SHP77 (cell line): ENCODE measurements around the gene PPP2R3B.
"Not testable (repeated sequence)": the region's sequence is repeated elsewhere in the genome, so short reads cannot be mapped to it uniquely, and the experiment has no call there.

Experiments
- DNase-seq, 2 experiments: peaks; one replicate each; lab custom pipeline; 2025; lab: John Stamatoyannopoulos, UW

The PPP2R3B gene

DNA sequence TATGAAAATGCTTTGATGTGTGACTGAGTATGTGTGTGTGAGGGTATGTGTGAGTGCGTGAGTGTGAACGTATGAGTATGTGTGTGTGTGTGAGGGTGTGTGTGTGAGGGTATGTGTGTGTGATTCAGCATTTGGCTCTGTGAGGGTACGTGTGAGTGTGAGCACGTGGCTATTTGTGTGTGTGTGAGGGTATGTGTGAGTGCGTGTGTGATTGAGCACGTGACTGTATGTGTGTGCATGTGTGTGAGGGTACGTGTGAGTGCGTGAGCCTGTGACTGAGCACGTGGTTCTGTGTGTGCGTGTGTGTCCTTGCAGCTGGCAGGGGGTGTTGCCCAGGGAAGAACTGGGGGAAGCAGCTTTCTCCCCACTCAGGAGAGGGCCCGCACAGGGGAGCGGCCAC, 16.1 kb upstream of the PPP2R3B start:
- DNase-seq = no peak

DNA sequence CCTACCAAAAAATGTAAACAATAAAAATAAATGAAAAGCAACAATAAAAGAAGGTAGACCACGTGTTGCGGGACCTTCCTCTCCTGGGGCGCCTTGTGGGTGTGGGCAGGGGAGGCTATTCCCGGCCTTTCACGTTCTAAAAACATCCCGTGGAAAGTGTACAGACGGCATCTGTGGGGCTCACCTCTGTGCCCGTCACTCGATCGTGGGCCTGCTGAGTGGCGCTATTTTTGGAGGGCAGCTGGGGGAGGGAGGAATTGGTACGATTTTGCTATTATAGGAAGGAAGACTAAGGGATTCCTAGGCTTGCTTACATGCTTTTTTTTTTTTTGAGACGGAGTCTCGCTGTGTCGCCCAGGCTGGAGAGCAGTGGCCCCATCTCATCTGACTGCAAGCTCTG, 13.6 kb upstream of the PPP2R3B start:
- no peak for DNase-seq

DNA sequence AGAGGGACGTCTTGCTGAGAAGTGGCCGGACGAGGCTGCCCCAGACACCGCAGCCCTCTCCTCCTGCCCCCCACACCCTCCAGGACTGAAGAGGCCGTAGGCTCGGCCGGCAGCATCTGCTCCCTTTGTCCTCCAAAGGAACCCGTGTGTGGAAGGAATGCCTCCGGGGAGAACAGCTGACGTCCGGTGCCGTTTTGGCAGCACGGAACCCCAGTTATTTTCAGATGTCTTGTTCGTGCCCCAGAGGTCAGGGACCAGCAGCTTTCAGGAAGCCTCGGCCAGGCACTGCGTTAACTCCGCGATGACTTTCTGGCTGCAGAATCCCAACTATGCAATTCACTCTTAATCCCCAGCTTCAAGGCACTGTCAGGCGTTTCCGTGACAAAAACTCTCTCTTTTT, 10.9 kb upstream of the PPP2R3B start:
- no peak for DNase-seq

DNA sequence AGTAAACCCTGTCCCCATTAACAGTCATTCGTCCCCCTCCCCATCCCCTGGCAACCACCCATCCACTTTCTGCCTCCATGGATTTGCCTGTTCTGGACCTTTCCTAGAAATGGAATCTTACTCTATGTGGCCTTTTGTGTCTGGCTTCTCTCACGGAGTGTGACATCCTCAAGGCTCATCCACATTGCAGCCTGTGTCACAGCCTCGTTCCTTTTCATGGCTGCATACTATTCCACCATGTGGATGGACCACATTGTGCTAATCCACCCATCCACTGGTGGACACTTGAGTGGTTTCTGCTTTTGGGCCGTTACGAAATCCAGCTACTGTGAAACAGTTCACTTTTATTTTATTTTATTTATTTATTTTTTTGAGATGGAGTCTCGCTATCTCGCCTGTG, 8.1 kb upstream of the PPP2R3B start:
- DNase-seq = no peak

DNA sequence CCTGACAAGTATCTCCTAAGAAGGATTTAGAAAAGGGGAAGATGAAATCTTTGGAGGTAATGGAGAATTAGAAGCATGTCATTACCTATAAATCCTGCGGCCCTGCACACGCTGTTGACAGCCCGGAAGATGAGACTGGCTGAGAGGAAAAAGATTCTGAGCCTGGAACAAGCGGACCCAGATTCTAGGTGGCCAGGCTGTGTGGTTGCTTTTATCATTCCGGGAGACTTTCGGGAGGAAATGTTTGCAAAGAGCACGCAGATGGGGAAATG, 5.8 kb upstream of the PPP2R3B start:
- DNase-seq = no peak

DNA sequence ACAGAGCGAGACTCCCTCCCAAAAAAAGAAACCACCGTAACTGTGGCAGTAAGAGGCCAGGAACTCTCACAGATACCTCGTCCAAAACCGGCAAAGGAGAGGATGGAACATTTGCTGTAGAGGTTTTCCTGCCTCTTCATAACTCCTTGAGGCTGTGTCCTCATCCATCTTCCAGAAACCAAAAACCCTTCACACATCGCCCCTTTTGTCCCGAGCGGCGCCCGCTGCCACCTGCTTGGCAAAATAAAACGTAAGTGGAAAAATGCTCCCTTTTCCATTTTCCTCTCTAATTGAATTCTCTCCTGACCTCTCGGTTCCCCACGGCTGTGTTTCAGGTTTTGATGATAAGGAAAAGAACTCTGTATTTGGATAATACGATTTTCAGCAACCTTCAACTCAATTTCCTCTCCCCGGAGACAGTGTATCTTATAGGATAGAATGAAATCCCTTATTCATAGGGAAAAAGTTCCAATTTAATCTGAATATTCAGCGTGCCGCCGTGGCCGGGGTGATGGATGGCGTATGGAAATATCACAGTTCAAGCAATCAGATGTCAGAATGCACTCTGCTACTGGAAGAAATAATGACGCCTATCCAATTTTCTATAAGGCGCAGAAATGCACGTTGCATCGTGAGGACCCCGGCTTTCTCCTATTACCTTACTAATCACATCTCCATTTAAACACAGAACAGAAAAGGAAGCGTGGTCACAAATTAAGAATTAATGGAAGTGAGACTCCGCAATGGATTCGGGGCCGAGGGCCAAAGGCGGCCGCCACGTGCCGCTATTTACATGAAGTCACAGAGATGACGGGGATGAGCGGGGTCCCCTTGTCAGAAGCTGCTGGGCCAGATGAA, 5.2 kb upstream of the PPP2R3B start:
- DNase-seq = no peak

DNA sequence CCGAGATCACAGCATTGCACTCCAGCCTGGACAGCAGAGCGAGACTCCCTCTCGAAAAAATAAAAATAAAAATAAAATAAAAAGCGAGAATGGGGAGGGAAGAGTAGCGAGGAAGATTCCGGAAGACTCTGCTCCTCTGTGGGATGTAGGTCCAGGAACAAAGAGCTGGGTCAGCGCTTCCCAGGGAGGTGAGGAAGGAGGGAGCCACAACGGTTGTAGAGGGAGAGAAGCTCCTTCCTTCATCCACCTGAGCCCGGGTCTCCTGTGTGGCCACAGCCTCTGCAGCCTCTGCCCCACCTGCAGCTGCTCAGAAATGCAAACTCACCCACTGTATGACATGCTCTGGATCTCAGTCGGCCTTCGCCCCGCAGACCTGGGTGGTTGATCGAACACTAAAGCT, 3.8 kb upstream of the PPP2R3B start:
- no peak for DNase-seq

DNA sequence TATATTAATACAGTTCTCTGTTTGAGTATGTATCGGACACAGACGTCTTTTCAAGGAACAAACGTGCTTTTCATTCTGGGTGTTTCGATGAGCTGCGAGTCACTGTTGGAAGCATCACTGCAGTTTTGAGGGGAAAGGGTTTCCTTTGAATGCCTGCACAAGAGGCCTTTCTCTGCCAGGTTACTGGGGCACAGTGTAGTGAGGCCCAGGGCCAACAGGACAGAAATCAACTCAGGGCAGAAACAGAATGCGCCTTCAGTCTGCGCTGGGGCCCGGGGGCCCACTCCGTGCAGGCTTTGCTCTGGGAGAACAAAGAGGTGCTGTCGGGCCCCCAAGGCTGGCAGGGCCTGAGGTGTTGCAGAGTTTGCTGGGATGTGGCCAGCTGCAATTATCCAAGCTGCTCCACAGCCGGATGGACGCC, 2.3 kb upstream of the PPP2R3B start:
- no peak for DNase-seq

DNA sequence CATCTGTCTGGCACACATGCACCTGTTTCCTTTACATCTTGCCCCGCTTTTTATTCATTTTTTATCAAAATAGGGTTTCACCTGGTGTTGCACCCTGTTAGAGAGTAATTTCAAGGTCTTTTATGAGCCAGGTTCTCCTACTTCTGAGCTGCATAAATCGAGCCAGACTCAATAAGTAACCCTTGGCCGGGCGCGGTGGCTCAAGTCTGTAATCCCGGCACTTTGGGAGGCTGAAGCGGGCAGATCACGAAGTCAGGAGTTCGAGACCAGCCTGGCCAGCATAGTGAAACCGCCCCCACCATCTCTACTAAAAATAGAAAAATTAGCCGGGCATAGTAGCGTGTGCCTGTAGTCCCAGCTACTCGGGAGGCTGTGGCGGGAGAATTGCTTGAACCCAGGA, 1.0 kb upstream of the PPP2R3B start:
- DNase-seq = no peak

DNA sequence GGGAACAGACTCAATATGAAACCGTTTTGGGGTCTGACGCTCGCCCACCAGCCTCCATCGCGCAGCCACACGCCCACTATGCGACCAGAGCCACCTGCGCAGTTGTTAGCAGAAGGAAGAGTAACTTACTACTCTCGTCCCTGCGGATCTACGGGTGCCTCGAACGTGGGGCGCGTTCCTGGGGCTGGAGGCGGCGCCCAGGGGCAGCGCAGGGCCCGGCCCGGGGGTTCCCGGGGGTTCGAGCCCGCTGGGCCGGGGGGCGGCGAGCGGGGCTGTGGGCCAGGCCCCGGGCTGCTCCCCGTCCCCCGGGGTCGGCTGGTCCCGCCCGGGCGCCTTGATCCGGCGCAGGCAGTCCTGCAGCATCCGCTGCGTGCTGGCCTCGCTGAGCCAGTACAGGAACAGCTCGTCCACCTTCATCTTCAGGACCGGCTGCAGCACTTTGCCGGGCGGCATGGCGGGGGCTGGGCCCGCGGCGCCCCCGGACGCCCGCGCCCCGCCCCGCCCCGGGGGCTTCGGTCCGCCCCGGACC, 404 bp downstream of the PPP2R3B start:
- no peak for DNase-seq

DNA sequence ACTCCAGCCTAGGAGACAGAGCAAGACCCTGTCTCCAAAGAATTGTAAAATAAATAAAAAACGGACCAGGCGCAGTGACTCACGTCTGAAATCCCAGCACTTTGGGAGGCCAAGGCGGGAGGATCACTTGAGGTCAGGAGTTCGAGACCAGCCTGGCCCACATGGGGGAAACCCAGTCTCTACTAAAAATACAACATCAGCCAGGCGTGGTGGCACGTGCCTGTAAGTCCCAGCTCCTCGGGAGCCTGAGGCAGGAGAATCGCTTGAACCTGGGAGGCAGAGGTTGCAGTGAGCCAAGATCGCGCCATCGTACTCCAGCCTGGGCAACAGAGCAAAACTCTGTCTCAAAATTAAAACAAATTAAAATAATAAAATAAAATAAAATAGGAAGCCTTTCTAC, 971 bp downstream of the PPP2R3B start:
- not testable (repeated sequence) for DNase-seq

DNA sequence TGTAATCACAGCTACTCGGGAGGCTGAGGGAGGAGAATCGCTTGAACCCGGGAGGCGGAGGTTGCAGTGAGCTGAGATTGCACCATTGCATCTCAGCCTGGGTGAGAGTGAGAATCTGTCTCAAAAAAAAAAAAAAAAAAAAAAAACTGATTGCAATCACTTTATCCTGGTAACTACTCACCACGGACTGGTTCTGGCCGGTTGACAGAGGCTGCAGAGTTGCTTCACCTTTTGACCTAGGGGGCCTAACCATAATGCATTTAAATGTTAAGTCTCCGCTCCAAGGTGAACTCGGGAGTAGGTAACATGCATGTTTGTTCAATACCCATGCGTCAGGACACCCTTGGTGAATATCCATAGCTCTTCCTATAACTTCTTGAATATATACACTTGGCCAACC, 1.8 kb downstream of the PPP2R3B start:
- no peak for DNase-seq

DNA sequence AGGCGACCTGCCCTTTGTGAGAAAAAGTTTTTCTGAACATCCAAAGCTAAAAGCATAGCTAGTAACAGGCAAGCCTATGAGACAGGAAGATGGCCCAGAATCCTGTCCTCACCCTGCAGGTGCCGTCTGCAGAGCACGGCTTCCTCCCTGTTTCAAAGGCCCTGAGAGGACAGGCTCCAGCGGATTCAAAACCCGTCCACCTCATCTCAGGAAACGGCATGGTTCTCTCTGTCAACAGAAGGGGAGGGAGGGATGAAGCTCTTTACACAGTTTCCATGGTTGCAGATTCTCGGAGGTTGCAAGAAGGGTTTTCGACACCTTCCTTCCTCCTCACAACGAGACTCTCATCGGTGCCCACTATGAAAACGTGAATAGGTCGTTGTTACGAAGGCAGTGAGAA, 8.3 kb downstream of the PPP2R3B start:
- DNase-seq = no peak

DNA sequence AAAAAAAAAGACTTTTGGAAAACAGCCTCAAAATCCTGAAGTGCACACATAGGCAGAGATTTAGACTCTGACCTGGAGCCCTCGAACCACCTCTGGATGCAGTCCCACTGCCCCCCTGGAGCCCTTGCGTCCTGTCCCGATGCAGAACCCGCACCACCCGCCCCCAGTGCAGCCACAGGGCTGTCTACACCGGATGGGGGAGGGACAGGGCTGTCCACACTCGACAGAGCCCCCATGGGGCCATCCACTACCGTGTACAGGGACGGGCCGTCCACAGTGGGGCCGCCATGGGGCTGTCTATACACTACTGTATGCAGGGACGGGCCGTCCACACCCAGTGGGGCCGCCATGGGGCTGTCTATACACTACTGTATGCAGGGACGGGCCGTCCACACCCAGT, 10.5 kb downstream of the PPP2R3B start:
- DNase-seq = not testable (repeated sequence)

DNA sequence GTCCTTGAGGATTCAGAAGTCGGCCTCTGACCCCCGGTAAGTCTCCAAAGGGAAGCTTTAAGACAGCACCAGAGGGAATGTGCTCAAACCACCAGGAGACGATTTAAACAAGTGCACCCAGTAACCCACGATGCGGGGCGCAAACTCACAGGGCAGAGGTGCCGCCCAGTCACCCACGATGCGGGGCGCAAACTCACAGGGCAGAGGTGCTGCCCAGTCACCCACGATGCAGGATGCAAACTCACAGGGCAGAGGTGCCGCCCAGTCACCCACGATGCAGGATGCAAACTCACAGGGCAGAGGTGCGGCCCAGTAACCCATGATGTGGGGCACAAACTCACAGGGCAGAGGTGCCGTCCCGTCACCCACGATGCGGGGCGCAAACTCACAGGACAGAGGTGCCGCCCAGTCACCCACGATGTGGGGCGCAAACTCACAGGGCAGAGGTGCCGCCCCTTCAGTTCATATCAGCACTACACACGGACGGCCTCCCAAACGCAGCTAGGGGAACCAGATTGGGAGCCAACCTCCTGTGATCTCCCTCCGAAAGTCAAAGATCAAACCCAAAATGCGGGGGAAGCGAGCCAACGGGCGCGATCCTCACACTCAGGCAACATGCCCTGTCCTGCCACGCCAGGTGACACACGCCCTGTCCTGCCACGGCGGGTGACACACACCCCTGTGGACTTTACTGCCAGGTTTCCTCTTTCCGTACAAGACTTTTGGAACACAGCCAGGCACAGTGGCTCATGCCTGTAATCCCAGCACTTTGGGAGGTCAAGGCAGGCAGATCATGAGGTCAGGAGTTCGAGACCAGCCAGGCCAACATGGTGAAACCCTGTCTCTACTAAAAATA, 11.3 kb downstream of the PPP2R3B start:
- DNase-seq = no peak

DNA sequence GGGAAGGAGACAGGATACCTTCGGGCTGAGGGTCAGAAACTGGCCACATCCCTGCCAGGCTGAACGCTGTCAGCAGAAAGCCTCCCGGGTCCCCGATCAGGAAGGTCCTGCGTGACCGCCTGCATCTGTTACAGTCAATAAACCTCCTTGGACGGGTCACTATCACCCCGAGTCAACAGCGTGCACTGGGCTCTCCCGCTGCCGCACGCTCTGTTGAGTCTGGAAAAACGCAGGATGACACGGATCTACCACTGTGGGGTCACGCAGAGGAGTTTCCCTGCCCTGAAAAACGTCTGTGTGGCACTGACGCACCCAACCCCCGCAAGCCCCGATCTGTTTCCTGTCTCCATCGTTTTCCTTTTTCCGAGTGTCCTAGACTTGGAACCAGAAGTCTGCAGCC, 12.1 kb downstream of the PPP2R3B start:
- no peak for DNase-seq

DNA sequence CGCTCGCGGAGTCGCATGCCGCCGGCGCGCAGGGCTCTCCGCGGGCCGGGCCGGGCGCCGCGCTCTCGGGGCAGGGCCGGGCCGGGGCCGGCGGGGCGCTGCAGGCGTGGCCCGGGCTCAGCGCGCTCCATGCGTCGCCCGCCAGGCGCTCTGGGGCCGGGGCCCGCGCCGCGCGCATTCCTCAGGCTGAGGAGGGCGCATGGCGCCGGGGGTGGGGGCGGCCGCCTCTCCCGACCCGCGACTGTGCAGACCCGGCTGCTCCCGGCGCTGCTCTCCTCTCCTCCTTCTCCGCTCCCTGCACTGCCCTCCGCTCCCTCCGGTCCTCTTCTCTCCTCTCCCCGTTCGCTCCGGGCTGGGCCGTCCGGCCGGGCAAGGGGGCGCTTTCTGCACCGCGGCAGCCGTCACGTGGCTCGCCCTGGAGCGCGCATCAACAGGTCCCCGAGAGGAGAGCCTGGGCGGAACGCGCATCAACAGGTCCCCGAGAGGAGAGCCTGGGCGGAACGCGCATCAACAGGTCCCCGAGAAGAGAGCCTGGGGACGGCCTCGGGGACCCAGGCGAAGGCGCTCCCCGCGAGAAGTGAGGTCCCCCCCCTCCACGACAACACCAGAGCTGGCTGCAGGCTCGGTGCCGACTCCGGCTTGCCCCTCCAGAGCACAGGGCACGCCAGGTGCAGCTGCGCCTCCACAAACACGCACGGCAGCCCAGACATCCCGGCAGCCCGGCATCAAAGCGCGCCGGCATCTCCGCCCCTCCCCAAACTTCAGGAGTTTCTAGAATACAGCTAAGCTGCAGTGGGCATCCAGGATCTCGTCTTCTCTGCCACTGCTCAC, 12.9 kb downstream of the PPP2R3B start:
- DNase-seq = no peak

DNA sequence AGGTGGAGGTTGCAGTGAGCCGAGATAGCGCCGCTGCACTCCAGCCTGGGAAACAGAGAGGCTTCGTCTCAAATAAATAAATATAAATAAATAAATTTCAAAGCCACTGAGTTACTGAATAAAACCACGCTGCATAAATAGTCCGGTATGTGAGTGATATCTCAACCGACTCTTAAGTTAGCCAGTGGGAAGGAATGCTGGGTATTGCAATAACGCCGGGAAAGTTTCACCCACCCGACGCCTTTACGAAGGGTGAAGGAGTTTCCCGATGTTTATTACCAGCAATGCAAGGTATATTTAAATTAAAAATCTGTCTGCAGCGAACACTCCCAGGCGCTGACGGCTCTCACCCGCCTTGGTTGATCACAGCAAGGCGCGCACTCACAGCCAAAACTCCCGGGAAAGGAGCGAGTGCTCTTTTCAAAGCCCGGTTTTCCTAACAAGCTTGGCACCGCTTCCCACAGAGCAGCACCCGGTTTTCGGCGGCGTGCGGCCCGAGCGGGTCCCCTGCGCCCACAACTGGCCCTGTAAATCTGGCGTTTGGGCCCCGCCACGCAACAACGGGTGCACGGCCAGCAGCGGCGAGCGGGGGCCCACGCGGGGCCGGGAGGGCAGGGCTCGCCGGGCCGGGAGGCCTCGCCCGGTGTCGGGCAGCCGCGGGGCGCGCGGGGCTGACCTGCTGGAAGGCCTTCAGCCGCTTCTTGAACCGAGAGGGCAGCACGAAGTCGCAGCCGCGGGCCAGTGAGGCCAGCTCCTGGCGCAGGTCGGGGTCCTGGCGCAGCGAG, 13.7 kb downstream of the PPP2R3B start:
- no peak for DNase-seq

DNA sequence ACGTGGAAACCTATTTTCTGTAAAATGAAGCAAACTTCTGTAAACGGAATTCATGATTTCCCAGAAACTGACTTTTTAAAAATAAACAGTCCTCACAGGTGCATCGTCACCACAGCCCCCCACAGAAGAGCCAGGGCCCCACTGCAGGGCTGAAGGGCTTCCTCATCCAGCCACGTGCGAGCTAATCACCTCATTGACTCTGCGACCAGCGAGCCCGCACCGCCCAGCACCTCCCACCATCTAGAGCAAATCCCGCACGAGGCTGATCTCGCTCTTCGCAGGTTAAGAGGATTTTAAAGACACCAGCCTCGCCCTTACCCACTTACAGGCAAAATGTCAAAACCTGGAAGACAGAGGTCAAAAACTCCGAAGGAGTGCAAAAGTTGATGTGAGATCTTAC, 14.8 kb downstream of the PPP2R3B start:
- DNase-seq = no peak

DNA sequence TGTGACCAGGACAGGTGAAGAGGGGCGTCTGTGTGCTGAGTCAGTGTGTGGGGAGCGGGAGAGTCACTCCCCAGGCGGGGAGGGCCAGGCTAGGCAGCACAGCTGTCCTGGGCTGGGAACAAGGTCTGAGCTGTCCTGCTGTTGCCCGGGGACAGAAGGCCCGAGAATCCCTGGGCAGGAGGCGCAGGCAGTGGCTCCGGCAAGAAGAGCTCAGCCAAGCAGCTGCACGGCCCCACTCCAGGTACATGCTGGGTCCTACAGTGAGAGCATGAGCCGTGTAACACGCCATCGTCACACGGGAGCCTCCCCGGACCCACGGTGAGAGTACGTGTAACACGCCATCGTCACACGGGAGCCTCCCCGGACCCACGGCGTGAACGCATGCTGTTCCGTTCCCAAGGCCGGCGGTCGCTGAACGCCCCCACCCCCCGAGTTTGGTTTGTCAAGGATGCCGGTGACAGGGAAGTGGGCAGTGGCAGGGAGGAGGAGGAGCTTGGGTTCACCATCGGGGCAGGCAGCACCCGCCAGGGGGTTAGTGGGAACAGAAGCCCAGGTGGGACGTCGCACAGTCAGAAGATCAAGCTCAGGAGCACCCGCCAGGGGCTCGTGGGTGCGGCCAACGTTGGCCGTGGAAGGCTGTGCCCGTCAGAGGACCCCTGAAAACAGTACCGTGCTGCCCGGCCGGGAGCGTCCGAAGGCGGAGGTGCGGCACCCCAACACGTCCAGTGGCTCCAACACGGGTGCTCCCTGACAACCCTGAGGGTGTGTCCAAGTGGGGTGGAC, 15.6 kb downstream of the PPP2R3B start:
- DNase-seq = no peak
